GOT3 (cell line): ENCODE measurements around the gene ACADM.
"Not testable (repeated sequence)": the region's sequence is repeated elsewhere in the genome, so short reads cannot be mapped to it uniquely, and the experiment has no call there.

Experiments
- DNase-seq: peaks from one replicate; lab custom pipeline; 2025; ENCODE audit warnings: mixed read lengths; lab: John Stamatoyannopoulos, UW

The ACADM gene

GRCh38 chr1:75724472-75725022 lies at the start of gene ACADM:
TSS of gene ACADM (plus strand) at chr1:75724709. CDS start at chr1:75724788, 79 bp downstream.
- peak; percentile 13 for DNase-seq

GRCh38 chr1:75677443-75677842 lies 47.1 kb upstream of the ACADM start:
- DNase-seq: no peak

GRCh38 chr1:75677964-75678363 lies 46.5 kb upstream of the ACADM start:
- not testable (repeated sequence) for DNase-seq

GRCh38 chr1:75690547-75690946 lies 34.0 kb upstream of the ACADM start:
- DNase-seq: no peak

- no peak for DNase-seq
Measured at GRCh38 chr1:75693551-75693950, 31.0 kb upstream of the ACADM start.

GRCh38 chr1:75696000-75696399 lies 28.5 kb upstream of the ACADM start:
- DNase-seq: no peak

GRCh38 chr1:75707191-75707590 lies 17.3 kb upstream of the ACADM start:
- DNase-seq: no peak

GRCh38 chr1:75708910-75709309 lies 15.6 kb upstream of the ACADM start:
- DNase-seq: no peak

- DNase-seq: no peak
Measured at GRCh38 chr1:75710832-75711231, 13.7 kb upstream of the ACADM start.

- DNase-seq: no peak
Measured at GRCh38 chr1:75711846-75712245, 12.7 kb upstream of the ACADM start.

- no peak for DNase-seq
Measured at GRCh38 chr1:75712306-75712705, 12.2 kb upstream of the ACADM start.

GRCh38 chr1:75719810-75720209 lies 4.7 kb upstream of the ACADM start:
- no peak for DNase-seq

- no peak for DNase-seq
Measured at GRCh38 chr1:75720325-75720724, 4.2 kb upstream of the ACADM start.

GRCh38 chr1:75720820-75721219 lies 3.7 kb upstream of the ACADM start:
- DNase-seq: no peak

- DNase-seq: not testable (repeated sequence)
Measured at GRCh38 chr1:75722246-75722645, 2.3 kb upstream of the ACADM start.

- no peak for DNase-seq
Measured at GRCh38 chr1:75722966-75723365, 1.5 kb upstream of the ACADM start.

- DNase-seq: peak; percentile 7
Measured at GRCh38 chr1:75723989-75724471, 479 bp upstream of the ACADM start.

- DNase-seq: no peak
Measured at GRCh38 chr1:75725266-75725665, 757 bp downstream of the ACADM start.

- no peak for DNase-seq
Measured at GRCh38 chr1:75725861-75726361, 1.4 kb downstream of the ACADM start.

GRCh38 chr1:75727571-75727970 lies 3.1 kb downstream of the ACADM start:
- DNase-seq: no peak

- DNase-seq: no peak
Measured at GRCh38 chr1:75730432-75730831, 5.9 kb downstream of the ACADM start.

GRCh38 chr1:75731881-75732280 lies 7.4 kb downstream of the ACADM start:
- no peak for DNase-seq

- no peak for DNase-seq
Measured at GRCh38 chr1:75732703-75733102, 8.2 kb downstream of the ACADM start.

- DNase-seq: no peak
Measured at GRCh38 chr1:75733661-75734060, 9.2 kb downstream of the ACADM start.
